ENCODE results near the gene CBR1. TPM values are rescaled to one million over a fixed set of nuclear protein-coding genes. Genes with fewer than 3 reads are reported as not detected.

CBR1 gene
- total and polyA plus RNA-seq, 2 of the 13 experiments (the other 11 are each of a cell fraction or from before 2014, with no cell fraction given) = 33.7 to 38.7 TPM

DNA sequence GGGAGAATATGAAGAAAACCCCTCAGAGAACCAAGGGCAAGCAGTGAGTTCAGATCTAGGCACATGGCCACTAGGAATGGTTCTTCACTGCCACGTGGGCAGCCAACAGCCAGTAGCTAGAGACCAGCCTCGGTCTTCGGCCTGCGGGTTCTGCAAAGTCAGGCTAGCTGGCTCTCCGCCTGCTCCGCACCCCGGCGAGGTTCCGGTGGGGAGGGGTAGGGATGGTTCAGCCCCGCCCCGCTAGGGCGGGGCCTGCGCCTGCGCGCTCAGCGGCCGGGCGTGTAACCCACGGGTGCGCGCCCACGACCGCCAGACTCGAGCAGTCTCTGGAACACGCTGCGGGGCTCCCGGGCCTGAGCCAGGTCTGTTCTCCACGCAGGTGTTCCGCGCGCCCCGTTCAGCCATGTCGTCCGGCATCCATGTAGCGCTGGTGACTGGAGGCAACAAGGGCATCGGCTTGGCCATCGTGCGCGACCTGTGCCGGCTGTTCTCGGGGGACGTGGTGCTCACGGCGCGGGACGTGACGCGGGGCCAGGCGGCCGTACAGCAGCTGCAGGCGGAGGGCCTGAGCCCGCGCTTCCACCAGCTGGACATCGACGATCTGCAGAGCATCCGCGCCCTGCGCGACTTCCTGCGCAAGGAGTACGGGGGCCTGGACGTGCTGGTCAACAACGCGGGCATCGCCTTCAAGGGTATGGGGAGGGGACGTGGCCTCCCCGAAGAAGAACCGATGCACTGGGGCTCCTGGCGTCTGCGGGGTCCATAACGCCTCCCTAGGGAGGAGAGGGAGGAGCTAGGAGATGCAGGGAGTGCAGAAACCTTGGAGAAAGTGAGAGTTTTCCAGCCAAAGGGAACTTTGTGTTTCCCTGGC, at the start of gene CBR1 (continued):
- TF ChIP-seq, protein P1, sequence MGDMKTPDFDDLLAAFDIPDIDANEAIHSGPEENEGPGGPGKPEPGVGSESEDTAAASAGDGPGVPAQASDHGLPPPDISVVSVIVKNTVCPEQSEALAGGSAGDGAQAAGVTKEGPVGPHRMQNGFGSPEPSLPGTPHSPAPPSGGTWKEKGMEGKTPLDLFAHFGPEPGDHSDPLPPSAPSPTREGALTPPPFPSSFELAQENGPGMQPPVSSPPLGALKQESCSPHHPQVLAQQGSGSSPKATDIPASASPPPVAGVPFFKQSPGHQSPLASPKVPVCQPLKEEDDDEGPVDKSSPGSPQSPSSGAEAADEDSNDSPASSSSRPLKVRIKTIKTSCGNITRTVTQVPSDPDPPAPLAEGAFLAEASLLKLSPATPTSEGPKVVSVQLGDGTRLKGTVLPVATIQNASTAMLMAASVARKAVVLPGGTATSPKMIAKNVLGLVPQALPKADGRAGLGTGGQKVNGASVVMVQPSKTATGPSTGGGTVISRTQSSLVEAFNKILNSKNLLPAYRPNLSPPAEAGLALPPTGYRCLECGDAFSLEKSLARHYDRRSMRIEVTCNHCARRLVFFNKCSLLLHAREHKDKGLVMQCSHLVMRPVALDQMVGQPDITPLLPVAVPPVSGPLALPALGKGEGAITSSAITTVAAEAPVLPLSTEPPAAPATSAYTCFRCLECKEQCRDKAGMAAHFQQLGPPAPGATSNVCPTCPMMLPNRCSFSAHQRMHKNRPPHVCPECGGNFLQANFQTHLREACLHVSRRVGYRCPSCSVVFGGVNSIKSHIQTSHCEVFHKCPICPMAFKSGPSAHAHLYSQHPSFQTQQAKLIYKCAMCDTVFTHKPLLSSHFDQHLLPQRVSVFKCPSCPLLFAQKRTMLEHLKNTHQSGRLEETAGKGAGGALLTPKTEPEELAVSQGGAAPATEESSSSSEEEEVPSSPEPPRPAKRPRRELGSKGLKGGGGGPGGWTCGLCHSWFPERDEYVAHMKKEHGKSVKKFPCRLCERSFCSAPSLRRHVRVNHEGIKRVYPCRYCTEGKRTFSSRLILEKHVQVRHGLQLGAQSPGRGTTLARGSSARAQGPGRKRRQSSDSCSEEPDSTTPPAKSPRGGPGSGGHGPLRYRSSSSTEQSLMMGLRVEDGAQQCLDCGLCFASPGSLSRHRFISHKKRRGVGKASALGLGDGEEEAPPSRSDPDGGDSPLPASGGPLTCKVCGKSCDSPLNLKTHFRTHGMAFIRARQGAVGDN (CRISPR knock-in tag; IDR thresholded peaks at IDR 0.05) = peak; percentile 96
- TF ChIP-seq ARHGAP35 (CRISPR knock-in tag; IDR thresholded peaks at IDR 0.05; ENCODE audit: borderline replicate concordance) (no peak), AHR (CRISPR knock-in tag; IDR thresholded peaks at IDR 0.05) (no peak), NKX3-1 (CRISPR knock-in tag; IDR thresholded peaks at IDR 0.05) (peak; percentile 62), ZMAT3 (CRISPR knock-in tag; conservative IDR thresholded peaks at IDR 0.05) (peak; percentile 52; the same call in 1 of the 2 replicates), MTF1 (CRISPR knock-in tag; IDR thresholded peaks at IDR 0.05) (no peak), DMAP1 (CRISPR knock-in tag; IDR thresholded peaks at IDR 0.05) (0 out of 2 replicates have a peak, but pooled peaks have one; percentile 52), RAD51 (IDR thresholded peaks at IDR 0.05; ENCODE audit: borderline replicate concordance) (peak; percentile 29; the same call in 1 of the 2 replicates), SSRP1 (CRISPR knock-in tag; IDR thresholded peaks at IDR 0.05) (no peak), ZNF782 (CRISPR knock-in tag; IDR thresholded peaks at IDR 0.05; ENCODE audit: borderline replicate concordance) (0 out of 2 replicates have a peak, but pooled peaks have one; percentile 48), ASH2L (IDR thresholded peaks at IDR 0.05; ENCODE audit: insufficient read length, low read depth, low read length) (peak; percentile 47), KDM3A (CRISPR knock-in tag; IDR thresholded peaks at IDR 0.05; ENCODE audit: low read depth) (no peak), ZNF749 (CRISPR knock-in tag; IDR thresholded peaks at IDR 0.05; ENCODE audit: borderline replicate concordance) (0 out of 2 replicates have a peak, but pooled peaks have one; percentile 8)
- TF ChIP-seq, protein P2, sequence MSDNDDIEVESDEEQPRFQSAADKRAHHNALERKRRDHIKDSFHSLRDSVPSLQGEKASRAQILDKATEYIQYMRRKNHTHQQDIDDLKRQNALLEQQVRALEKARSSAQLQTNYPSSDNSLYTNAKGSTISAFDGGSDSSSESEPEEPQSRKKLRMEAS (IDR thresholded peaks at IDR 0.05) = peak; percentile 83
- TF ChIP-seq, protein P3, sequence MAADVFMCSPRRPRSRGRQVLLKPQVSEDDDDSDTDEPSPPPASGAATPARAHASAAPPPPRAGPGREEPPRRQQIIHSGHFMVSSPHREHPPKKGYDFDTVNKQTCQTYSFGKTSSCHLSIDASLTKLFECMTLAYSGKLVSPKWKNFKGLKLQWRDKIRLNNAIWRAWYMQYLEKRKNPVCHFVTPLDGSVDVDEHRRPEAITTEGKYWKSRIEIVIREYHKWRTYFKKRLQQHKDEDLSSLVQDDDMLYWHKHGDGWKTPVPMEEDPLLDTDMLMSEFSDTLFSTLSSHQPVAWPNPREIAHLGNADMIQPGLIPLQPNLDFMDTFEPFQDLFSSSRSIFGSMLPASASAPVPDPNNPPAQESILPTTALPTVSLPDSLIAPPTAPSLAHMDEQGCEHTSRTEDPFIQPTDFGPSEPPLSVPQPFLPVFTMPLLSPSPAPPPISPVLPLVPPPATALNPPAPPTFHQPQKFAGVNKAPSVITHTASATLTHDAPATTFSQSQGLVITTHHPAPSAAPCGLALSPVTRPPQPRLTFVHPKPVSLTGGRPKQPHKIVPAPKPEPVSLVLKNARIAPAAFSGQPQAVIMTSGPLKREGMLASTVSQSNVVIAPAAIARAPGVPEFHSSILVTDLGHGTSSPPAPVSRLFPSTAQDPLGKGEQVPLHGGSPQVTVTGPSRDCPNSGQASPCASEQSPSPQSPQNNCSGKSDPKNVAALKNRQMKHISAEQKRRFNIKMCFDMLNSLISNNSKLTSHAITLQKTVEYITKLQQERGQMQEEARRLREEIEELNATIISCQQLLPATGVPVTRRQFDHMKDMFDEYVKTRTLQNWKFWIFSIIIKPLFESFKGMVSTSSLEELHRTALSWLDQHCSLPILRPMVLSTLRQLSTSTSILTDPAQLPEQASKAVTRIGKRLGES (CRISPR knock-in tag; IDR thresholded peaks at IDR 0.05; ENCODE audit: borderline replicate concordance) = no peak
- TF ChIP-seq, protein P4, sequence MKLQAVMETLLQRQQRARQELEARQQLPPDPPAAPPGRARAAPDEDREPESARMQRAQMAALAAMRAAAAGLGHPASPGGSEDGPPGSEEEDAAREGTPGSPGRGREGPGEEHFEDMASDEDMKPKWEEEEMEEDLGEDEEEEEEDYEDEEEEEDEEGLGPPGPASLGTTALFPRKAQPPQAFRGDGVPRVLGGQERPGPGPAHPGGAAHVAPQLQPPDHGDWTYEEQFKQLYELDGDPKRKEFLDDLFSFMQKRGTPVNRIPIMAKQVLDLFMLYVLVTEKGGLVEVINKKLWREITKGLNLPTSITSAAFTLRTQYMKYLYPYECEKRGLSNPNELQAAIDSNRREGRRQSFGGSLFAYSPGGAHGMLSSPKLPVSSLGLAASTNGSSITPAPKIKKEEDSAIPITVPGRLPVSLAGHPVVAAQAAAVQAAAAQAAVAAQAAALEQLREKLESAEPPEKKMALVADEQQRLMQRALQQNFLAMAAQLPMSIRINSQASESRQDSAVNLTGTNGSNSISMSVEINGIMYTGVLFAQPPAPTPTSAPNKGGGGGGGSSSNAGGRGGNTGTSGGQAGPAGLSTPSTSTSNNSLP (IDR thresholded peaks at IDR 0.05; ENCODE audit: low read depth, low read length) = no peak
- TF ChIP-seq, protein P5, sequence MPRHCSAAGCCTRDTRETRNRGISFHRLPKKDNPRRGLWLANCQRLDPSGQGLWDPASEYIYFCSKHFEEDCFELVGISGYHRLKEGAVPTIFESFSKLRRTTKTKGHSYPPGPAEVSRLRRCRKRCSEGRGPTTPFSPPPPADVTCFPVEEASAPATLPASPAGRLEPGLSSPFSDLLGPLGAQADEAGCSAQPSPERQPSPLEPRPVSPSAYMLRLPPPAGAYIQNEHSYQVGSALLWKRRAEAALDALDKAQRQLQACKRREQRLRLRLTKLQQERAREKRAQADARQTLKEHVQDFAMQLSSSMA (CRISPR knock-in tag; IDR thresholded peaks at IDR 0.05) = peak; percentile 56; the same call in 1 of the 2 replicates
